DOHH2 (cell line): ENCODE measurements around the gene RAET1G.

ENCODE experiments used
- H3F3A ChIP-seq: fragments of 200-600 bp; sonication (generic), shearing (Covaris generic); 2 replicates; pipeline ENCODE4 v1.6.0; 2016; ENCODE audit warnings: antibody characterized with exemption, mild to moderate bottlenecking; ENCODE audit not compliant: control insufficient read depth, insufficient read depth
- H3K27ac ChIP-seq: fragments of 200-600 bp; sonication (generic); 2 replicates; pipeline ENCODE4 v1.5.1; 2014; ENCODE audit warnings: low read depth, mild to moderate bottlenecking, low read length, moderate library complexity
- H3K27me3 ChIP-seq: fragments of 200-600 bp; sonication (generic); 2 replicates; pipeline ENCODE4 v1.6.1; 2014; ENCODE audit warnings: mild to moderate bottlenecking, low read length, mixed read lengths; ENCODE audit not compliant: control insufficient read depth
- H3K36me3 ChIP-seq: fragments of 200-600 bp; sonication (generic); 2 replicates; pipeline ENCODE4 v1.6.1; 2014; ENCODE audit warnings: mild to moderate bottlenecking, low read length, moderate library complexity, mixed read lengths; ENCODE audit not compliant: control insufficient read depth
- H3K4me1 ChIP-seq: fragments of 200-600 bp; sonication (generic); 2 replicates; pipeline ENCODE4 v1.6.1; 2014; ENCODE audit warnings: mild to moderate bottlenecking, low read length, mixed read lengths; ENCODE audit not compliant: control insufficient read depth
- H3K4me2 ChIP-seq: fragments of 200-600 bp; sonication (generic); 2 replicates; pipeline ENCODE4 v1.6.0; 2014; ENCODE audit warnings: mild to moderate bottlenecking, low read length, moderate library complexity
- H3K4me3 ChIP-seq: fragments of 200-600 bp; sonication (generic); 2 replicates; pipeline ENCODE4 v1.5.1; 2014; ENCODE audit warnings: mild to moderate bottlenecking, low read length, mixed read lengths
- H3K79me2 ChIP-seq: fragments of 200-600 bp; sonication (generic); 2 replicates; pipeline ENCODE4 v1.6.1; 2014; ENCODE audit warnings: mild to moderate bottlenecking, low read length, mixed read lengths; ENCODE audit not compliant: control insufficient read depth
- H3K9me2 ChIP-seq: fragments of 200-600 bp; sonication (generic); replicated peaks from 2 replicates; pipeline ENCODE4 v1.6.1; 2014; ENCODE audit warnings: mild to moderate bottlenecking, low read length, mixed read lengths; ENCODE audit not compliant: control insufficient read depth
- H3K9me3 ChIP-seq: fragments of 200-600 bp; sonication (generic); 2 replicates; pipeline ENCODE4 v1.6.1; 2014; ENCODE audit warnings: antibody characterized with exemption, low read length, mixed read lengths; ENCODE audit not compliant: control insufficient read depth, insufficient read depth
- H4K20me1 ChIP-seq: fragments of 200-600 bp; sonication (generic); 2 replicates; pipeline ENCODE4 v1.6.0; 2014; ENCODE audit warnings: low read depth, mild to moderate bottlenecking, antibody characterized with exemption, low read length, moderate library complexity; ENCODE audit not compliant: control insufficient read depth, insufficient read depth
- CTCF ChIP-seq: fragments of 200-600 bp; sonication (generic); IDR thresholded peaks from one replicate; pipeline ENCODE4 v1.5.1; 2014; ENCODE audit warnings: antibody characterized with exemption, mild to moderate bottlenecking, low read depth, low read length; ENCODE audit not compliant: poor library complexity, severe bottlenecking
- EZH2phosphoT487 ChIP-seq: fragments of 200-600 bp; sonication (generic); IDR thresholded peaks from 2 replicates; pipeline ENCODE4 v1.6.1; 2017; ENCODE audit warnings: borderline replicate concordance, mild to moderate bottlenecking, antibody characterized with exemption, low read length, moderate library complexity, mixed read lengths

The RAET1G gene

GRCh38 chr6:149889326-149889725 is 33.6 kb downstream of the RAET1G start:
- TF ChIP-seq CTCF (no peak), EZH2phosphoT487 (no peak)
- Histone ChIP-seq H3K27me3 (no peaks in the 10 kb centered on the region; the same call in 1 of the 2 replicates), H3K27ac (no peak overlapping the region)

DNA sequence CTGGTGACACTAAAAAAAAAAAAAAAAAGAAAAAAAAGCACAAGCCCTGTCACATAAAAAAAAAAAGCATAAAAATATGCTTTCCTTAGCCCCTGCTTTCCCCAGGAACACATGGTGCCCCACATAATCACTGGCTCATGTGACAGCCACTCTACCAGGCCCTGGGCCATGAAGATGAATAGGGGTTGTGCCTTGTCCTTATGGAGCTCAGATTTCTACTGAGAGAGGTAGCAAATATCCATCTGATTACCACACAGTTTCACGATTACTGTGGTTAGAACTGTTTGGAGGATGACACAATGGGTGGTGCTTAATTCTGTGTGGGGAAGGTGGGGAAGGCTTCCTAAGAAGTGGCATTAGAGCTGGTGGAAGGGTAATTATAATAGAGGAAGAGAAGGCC is 34.3 kb downstream of the RAET1G start:
- Histone ChIP-seq H3F3A (no peaks in the 10 kb centered on the region), H3K4me1 (peaks cover 19% of the 10 kb centered on the region), H3K27ac (no peak overlapping the region), H4K20me1 (no peaks in the 10 kb centered on the region), H3K4me3 (no peak overlapping the region), H3K79me2 (no peaks in the 10 kb centered on the region), H3K4me2 (no peak overlapping the region), H3K9me2 (no peaks in the 10 kb centered on the region), H3K36me3 (no peaks in the 10 kb centered on the region), H3K9me3 (peaks cover 3% of the 10 kb centered on the region; the same call in 1 of the 2 replicates), H3K27me3 (no peaks in the 10 kb centered on the region; the same call in 1 of the 2 replicates)
- TF ChIP-seq CTCF, result no peak
- no peak for TF ChIP-seq EZH2phosphoT487

More at GRCh38 chr6:149889326-149889725, 33.6 kb downstream of the RAET1G start:
- no peak overlapping the region for H3K4me2 ChIP-seq
- no peaks in the 10 kb centered on the region for H3K79me2 ChIP-seq
- H3K9me2 ChIP-seq, result no peaks in the 10 kb centered on the region
- no peak overlapping the region for H3K4me3 ChIP-seq
- peaks cover 3% of the 10 kb centered on the region; the same call in 1 of the 2 replicates for H3K9me3 ChIP-seq
- H3K4me1 ChIP-seq, result peaks cover 21% of the 10 kb centered on the region
- no peaks in the 10 kb centered on the region for H3K36me3 ChIP-seq
- no peaks in the 10 kb centered on the region for H3F3A ChIP-seq
- no peaks in the 10 kb centered on the region for H4K20me1 ChIP-seq

GRCh38 chr6:149888093-149888492 is 34.8 kb downstream of the RAET1G start:
- no peak overlapping the region for H3K27ac ChIP-seq
- no peaks in the 10 kb centered on the region for H3K36me3 ChIP-seq
- no peaks in the 10 kb centered on the region for H3F3A ChIP-seq
- H3K4me2 ChIP-seq, result no peak overlapping the region
- H3K27me3 ChIP-seq, result no peaks in the 10 kb centered on the region; the same call in 1 of the 2 replicates
- no peak for TF ChIP-seq EZH2phosphoT487
- no peak for TF ChIP-seq CTCF
- peaks cover 15% of the 10 kb centered on the region for H3K4me1 ChIP-seq
- no peak overlapping the region for H3K4me3 ChIP-seq
- no peaks in the 10 kb centered on the region for H3K79me2 ChIP-seq
- no peaks in the 10 kb centered on the region for H4K20me1 ChIP-seq
- peaks cover 3% of the 10 kb centered on the region; the same call in 1 of the 2 replicates for H3K9me3 ChIP-seq
- no peaks in the 10 kb centered on the region for H3K9me2 ChIP-seq
